ENCODE data around the gene ASIP. TPM values are rescaled to one million over a fixed set of nuclear protein-coding genes. Genes with fewer than 3 reads are reported as not detected.
A peak's percentile ranks its signal among the peaks of the same experiment; 100 is the strongest.

ASIP gene
- total RNA-seq, 1 donor from 2014 or later = not detected

DNA sequence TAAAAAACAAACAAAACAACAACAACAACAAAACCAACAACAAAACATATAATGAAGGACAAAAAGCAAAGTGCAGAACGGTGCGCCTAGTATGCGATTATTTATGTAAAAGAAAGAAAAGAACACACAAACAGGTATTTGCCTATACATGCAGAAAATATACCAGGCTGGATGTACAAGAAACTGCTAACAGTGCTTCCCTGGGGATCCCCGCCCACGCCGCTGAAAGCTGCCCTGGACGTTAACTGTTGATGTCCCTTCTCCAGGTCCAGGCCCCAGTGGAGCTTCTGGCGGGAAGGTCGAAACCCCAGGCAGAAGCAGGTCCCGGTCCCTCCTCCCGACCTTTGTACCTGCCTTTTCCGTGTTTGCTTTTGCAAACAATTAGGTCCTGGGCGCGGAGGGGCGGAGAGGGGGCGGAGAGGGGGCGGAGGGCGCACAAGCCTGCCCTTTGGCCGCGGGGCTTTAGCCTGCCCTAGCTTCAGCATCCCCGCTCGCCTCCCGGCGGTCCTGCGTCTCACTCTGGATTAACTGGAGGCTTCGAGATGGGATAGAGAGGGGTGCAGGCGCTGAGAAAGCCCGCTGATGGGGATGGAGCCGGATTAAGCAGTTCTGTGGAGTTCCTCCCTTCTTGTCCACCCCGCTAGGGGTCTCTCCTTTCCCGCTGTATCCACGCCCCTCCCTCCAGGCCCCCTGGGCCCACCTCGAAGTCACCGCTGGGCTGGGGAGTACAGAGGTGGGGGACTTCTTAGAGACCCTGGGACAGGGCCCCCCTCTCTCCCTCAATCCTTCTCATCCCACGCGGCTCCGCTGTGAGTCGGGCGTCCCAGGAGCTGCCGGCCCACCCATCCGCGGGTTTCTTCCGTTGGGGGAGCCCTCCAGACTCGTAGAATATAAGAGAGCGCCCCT, 70.1 kb downstream of the ASIP start:
- no peaks in the 10 kb centered on the region for H3K27me3 ChIP-seq
- H3K36me3 ChIP-seq = no peaks in the 10 kb centered on the region
- no peak overlapping the region for H3K27ac ChIP-seq
- H3K9me3 ChIP-seq = no peaks in the 10 kb centered on the region
- intact Hi-C loops (cut with DNase I) = loop anchor here (1.0 to 10.0 kb wide), 3 partner anchors 165 to 453 kb away; partner anchors contain the start of gene DYNLRB1
- H3K4me3 ChIP-seq = peak overlapping the region; percentile 18 to 43
- no peak for DNase-seq (ENCODE audit: low spot score in 2 of 2)
- TF ChIP-seq, protein P1, sequence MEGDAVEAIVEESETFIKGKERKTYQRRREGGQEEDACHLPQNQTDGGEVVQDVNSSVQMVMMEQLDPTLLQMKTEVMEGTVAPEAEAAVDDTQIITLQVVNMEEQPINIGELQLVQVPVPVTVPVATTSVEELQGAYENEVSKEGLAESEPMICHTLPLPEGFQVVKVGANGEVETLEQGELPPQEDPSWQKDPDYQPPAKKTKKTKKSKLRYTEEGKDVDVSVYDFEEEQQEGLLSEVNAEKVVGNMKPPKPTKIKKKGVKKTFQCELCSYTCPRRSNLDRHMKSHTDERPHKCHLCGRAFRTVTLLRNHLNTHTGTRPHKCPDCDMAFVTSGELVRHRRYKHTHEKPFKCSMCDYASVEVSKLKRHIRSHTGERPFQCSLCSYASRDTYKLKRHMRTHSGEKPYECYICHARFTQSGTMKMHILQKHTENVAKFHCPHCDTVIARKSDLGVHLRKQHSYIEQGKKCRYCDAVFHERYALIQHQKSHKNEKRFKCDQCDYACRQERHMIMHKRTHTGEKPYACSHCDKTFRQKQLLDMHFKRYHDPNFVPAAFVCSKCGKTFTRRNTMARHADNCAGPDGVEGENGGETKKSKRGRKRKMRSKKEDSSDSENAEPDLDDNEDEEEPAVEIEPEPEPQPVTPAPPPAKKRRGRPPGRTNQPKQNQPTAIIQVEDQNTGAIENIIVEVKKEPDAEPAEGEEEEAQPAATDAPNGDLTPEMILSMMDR (IDR thresholded peaks at IDR 0.05) = no peak
- peaks cover 14 to 16% of the 10 kb centered on the region in 2 donors for H3K4me1 ChIP-seq

DNA sequence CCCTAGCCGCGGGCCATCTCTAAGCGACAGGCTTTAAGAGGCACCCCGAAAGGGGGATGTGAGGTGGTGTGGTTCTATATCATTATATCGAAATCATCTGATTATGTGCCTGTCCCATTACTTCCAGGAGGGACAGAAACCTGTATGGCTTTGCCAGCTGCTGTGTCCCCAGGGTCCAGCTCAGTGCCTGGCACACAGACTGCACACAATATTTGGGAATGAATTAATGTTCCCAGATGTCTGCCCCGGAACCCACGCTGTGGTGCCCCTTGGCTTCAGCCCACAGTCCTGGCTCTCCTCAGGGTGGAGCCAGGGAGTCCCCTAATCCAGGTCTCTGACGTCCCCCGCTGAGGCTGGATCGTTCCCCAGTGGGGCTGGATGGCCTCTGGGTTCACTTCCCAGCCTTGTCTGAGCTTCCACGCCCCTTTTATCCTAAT, 70.8 kb downstream of the ASIP start:
- intact Hi-C loops (cut with DNase I) = loop anchor here (1.0 to 10.0 kb wide), 3 partner anchors 164 to 453 kb away; partner anchors contain the start of gene DYNLRB1
- Histone ChIP-seq H3K27ac (no peak overlapping the region), H3K9me3 (no peaks in the 10 kb centered on the region), H3K4me1 (peaks cover 14 to 16% of the 10 kb centered on the region in 2 donors), H3K27me3 (no peaks in the 10 kb centered on the region), H3K36me3 (no peaks in the 10 kb centered on the region), H3K4me3 (peak overlapping the region; percentile 18 to 43)
- no peak for DNase-seq (ENCODE audit: low spot score in 2 of 2)
- TF ChIP-seq, protein P1 (IDR thresholded peaks at IDR 0.05) = no peak

DNA sequence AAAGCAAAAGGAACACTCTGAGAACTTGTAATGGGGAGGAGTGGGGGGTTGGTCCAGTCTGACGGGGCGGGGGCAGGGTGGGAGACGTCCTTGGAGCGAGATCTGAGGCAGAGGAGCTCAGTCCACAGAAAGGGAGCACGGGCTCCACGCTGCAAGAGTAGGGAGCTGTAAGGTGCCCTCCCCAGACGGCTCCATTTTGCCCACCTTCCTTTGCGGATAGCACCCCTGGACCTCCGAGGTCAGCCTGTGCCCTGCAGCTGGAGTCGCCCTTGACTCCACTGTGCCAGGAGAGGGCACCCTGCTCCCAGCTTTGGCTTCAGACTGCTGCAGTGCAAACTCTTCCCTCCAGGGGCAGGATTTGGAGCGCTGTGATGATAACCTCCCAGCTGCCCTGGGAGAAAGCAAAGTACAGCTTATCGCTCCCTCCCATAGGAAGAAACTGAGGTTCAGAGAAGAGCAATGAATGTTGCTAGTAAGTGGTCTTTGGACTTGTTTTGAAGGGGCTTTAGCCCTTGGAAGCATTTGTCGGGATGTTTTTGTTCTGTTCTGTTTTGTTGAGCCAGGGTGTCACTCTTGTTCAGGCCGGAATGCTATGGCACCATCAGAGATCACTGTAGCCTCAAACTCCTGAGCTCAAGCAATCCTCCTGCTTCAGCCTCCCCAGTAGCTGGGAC, 71.5 kb downstream of the ASIP start:
- TF ChIP-seq, protein P1 (IDR thresholded peaks at IDR 0.05) = peak; percentile 99 to 100 (median 99)
- intact Hi-C loops (cut with DNase I) = loop anchor here (1.0 to 10.0 kb wide), 3 partner anchors 164 to 452 kb away; partner anchors contain the start of gene DYNLRB1
- H3K27ac ChIP-seq = no peak overlapping the region

GRCh38 chr20:34315236-34315635, 74.0 kb downstream of the ASIP start:
- H3K4me1 ChIP-seq = peaks cover 14 to 16% of the 10 kb centered on the region in 2 donors
- no peaks in the 10 kb centered on the region for H3K9me3 ChIP-seq
- no peaks in the 10 kb centered on the region for H3K36me3 ChIP-seq
- no peaks in the 10 kb centered on the region for H3K27me3 ChIP-seq
- intact Hi-C loops (cut with DNase I) = loop anchor here (10.0 kb wide), 1 partner anchor 450 kb away; no protein-coding TSS in a partner anchor
- H3K4me3 ChIP-seq = no peak overlapping the region
- no peak overlapping the region for H3K27ac ChIP-seq
- TF ChIP-seq, protein P1 (IDR thresholded peaks at IDR 0.05) = no peak
- DNase-seq (ENCODE audit: low spot score in 2 of 2) = no peak

More for the DNA sequence above, 71.5 kb downstream of the ASIP start:
- Histone ChIP-seq H3K4me1 (peaks cover 14 to 16% of the 10 kb centered on the region in 2 donors), H3K36me3 (no peaks in the 10 kb centered on the region), H3K9me3 (no peaks in the 10 kb centered on the region), H3K4me3 (peak overlapping the region in 1 of 2 donors; percentile 43), H3K27me3 (no peaks in the 10 kb centered on the region)
- peak; percentile 32 to 90 for DNase-seq (ENCODE audit: low spot score in 2 of 2)

DNA sequence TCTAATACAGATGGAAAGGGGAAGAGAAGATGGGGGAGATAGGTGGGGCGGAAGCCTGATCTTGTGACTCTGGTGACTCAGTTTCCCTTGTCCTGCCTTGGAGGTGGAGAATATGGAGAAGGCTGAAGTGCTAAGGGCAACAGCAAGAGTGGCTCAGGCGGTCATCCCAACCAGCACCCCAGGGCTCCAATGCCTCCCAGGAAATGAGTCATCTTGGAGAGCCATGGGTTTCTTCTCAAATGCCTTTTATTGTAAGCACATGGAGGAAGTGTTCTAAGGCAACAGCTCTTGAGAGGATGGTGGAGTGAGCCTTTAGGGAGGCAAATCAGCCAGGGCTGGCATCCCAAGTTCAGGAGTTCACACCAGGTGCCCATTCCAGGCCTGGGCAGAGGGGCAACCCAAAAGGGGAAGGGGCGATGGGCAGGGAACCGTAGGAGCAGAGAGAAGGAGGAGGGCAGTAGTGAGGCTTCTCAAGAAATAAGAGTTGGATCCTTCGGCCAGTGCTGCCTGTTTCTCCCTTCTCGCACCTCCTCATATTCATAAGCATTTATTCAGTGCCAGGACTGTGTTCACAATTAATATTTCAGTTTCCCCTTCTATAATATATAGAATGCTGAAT, 75.1 kb downstream of the ASIP start:
- H3K4me1 ChIP-seq = peaks cover 13% of the 10 kb centered on the region in 2 donors
- intact Hi-C loops (cut with DNase I) = loop anchor here (10.0 kb wide), 1 partner anchor 448 kb away; no protein-coding TSS in a partner anchor
- H3K36me3 ChIP-seq = no peaks in the 10 kb centered on the region
- no peaks in the 10 kb centered on the region for H3K27me3 ChIP-seq
- H3K27ac ChIP-seq = no peak overlapping the region
- H3K4me3 ChIP-seq = no peak overlapping the region
- TF ChIP-seq, protein P1 (IDR thresholded peaks at IDR 0.05) = no peak
- no peak for DNase-seq (ENCODE audit: low spot score in 2 of 2)
- H3K9me3 ChIP-seq = no peaks in the 10 kb centered on the region

All from ascending aorta (tissue), 2 donors.